ENCODE results near the gene EGF.
"Not testable (repeated sequence)": the region's sequence is repeated elsewhere in the genome, so short reads cannot be mapped to it uniquely, and the experiment has no call there.

The EGF gene

DNA sequence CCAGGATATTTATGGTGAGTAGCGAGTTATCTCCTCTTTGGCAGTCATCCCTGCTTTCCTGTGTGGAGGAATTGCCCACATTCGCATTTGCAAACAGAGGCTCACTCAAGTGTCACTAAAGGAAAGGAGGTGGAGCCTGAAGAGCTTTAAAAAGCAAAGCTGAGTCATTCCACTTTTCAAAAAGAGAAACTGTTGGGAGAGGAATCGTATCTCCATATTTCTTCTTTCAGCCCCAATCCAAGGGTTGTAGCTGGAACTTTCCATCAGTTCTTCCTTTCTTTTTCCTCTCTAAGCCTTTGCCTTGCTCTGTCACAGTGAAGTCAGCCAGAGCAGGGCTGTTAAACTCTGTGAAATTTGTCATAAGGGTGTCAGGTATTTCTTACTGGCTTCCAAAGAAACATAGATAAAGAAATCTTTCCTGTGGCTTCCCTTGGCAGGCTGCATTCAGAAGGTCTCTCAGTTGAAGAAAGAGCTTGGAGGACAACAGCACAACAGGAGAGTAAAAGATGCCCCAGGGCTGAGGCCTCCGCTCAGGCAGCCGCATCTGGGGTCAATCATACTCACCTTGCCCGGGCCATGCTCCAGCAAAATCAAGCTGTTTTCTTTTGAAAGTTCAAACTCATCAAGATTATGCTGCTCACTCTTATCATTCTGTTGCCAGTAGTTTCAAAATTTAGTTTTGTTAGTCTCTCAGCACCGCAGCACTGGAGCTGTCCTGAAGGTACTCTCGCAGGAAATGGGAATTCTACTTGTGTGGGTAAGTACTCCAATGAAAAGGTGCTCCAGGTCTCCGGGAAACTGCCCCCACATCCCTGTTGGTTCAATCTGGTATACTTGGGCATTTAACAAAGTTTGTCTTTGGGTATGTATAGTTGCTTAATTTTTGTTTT is at the start of gene EGF:
Gene EGF, plus strand, starts transcription at position 178 of the 890 bp plus-strand sequence. Its CDS starts 453 bp downstream, at position 631.
- DNase-seq: no peak

DNA sequence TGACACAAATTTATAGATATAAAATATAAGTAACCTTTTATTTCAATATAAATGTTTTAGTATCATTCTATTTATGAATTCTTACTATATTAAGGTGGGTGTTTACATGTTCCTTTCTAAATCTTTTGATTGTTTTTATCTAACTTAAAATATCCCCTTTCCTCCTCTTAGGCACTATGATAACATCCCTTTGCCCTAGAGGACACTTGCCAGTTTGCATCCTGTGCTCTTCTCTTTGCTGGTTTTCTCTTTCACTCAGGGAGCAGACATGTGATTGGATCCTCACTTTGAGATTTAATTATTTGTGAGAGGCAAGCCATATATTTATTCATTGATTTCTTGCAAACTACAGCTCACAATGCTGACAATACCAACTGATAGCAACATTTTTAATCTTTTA is 48.5 kb upstream of the EGF start:
- peak in 1 of 2 experiments; percentile 13 for DNase-seq

DNA sequence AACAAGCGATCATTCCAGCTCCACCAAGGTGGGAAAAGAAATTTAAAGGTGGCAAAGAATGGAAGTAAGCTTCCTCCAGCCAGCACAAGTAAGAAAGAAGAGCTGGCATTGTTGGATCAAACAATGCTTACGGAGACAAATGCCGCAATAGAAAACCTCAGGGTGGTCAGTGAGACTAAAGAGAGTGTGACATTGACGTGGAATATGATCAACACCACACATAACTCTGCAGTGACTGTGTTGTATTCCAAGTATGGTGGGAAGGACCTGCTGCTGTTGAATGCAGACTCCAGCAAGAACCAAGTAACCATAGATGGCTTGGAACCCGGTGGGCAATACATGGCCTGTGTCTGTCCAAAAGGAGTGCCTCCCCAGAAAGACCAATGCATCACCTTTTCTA is 42.6 kb upstream of the EGF start:
- no peak for DNase-seq

- DNase-seq: no peak
These were observed 40.6 kb upstream of the EGF start for GRCh38 chr4:109872065-109872464.

DNA sequence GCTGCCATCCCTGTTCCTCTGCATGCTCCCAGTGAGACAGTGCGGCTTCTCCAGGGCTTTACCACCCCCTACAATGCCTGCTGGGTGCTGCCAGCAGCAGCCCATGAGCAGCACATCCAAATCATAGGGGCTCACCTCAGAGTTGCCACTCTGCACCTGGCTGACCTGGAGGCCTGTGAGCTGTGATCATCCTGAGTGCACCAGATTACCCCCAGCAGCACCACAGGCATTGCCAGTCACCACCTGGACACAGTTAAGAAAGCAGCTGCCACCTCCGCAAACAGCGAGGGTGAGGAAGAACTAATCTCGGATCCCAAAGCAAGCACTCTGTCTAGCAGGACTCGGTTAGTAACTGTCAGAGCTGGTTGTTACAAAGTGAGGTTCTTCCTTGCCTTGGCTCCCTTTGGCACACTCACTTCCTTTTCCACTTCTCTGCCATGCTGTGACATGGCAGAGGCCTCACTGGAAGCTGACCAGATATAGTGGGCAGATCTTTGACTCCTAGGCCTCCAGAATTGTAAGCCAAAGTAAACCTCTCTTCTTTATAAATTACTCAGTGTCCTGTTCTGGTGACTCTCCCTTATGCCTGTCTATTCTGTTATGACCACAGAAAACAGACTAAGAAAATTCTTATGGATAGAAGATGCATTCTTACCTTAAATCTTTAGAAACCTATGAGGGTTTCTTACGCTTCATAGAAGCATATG is 39.6 kb upstream of the EGF start:
- no peak for DNase-seq

GRCh38 chr4:109873791-109874514 is 38.7 kb upstream of the EGF start:
- no peak for DNase-seq

GRCh38 chr4:109875106-109875505 is 37.6 kb upstream of the EGF start:
- DNase-seq: no peak

DNA sequence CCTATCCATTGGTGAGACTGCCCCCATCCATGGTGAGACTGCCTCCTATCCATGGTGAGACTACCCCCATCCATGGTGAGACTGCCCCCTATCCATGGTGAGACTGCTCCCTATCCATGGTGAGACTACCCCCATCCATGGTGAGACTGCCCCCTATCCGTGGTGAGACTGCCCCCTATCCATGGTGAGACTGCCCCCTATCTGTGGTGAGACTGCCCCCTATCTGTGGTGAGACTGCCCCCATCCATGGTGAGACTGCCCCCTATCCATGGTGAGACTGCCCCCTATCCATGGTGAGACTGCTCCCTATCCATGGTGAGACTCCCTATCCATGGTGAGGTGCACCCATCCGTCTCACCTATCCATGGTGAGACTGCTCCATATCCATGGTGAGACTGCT is 37.1 kb upstream of the EGF start:
- not testable (repeated sequence) for DNase-seq

DNA sequence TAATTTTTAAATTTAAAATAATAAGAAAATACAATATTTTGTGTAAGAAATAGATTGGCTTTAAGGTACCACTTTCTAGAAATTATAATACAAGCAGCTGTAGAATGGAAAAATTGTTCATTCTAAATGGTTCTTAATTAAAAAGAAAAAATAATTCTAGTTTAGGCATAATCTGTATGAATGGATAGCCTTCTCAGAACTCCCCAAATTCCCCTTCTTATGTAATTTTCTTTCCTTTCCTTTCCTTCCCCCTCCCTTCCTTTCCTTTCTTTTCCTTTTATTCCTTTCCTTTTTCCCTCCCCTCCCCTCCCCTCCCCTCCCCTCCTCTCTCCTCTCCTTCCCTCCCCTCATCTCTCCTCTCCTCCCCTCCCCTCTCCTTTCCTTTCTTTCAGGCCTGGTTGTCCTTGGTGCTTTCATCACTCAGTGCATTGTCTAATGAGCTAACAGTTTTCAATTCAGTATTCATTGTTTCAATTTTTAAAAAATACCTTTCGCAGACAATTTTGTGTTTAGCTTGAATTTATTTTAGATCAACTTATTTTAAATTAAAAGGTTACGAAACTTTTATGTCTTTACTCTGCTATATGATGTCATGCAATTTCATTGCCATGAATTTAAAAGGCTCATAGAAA is 35.9 kb upstream of the EGF start:
- no peak for DNase-seq

DNA sequence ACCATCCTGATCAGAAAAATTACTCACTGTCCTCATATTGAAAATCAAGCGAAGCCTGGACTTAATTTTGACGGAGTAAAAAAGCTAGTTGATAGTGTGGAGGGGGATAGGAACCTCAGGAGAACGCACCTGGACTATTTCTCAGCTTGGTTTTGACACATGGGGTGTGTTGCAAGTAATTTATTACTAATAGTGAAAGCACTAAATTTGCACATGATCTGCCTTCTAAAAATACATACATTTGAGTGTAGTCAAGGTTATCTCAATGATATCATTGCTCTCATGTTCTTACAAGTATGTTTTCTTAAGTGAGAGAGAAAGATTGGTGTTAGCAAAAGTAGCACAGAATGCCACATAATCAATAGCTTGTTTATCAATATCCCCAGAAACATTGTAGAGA is 35.3 kb upstream of the EGF start:
- DNase-seq: no peak

GRCh38 chr4:109878355-109878754 is 34.3 kb upstream of the EGF start:
- no peak for DNase-seq

GRCh38 chr4:109879081-109879480 is 33.6 kb upstream of the EGF start:
- no peak for DNase-seq

DNA sequence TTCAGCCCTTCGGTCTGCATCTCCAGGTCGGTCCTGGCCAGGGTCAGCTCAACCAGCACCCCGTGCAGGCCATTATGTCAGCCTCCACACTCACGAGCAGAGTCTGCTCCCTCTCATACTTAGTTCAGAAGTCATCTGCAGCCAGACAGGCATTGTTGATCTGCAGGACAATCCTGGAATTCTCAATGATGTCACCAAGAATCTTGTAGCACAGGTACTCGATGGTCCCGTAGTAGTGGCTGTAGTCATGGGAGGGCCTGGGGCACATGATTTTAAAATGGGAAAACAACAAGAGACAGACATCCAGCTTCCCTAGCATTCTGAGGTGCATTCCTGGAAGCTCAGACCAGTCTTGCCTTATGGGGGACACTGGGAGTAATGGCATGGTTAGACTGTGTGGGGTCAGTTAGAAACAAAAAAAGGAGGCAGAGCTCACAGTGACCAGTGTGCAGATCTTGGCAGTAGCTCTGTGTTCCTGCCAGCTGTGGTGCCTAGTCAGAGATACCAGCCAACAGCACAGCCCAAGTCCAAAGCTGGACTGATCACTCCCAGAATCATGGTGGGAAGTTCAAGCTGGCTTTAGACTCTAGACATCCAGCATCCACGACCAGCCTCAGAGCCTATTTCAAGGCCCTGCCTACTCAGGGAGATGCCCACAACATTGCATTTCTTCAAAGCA is 32.9 kb upstream of the EGF start:
- DNase-seq: no peak

GRCh38 chr4:109886303-109886702 is 26.4 kb upstream of the EGF start:
- no peak for DNase-seq

DNA sequence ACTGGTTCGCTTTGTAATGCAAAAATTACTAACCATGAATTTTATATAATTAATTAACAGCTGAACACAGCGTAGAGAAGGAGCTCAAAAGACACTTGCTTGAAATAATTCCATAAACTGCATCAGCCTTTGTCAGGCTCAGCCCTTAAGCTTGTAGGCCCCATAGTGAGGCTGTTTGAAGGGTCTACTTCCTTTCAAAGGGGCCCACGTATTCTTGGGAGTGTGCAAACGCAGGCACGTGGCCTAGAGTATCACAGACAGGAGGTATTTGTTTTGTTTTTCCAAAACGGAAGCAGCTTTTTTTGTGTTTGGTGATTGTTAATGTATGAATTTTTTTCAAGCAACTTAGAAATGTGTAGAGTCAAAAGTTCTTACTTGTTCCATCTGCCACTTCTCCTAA is 25.6 kb upstream of the EGF start:
- DNase-seq: no peak

GRCh38 chr4:109890076-109890475 is 22.6 kb upstream of the EGF start:
- no peak for DNase-seq

GRCh38 chr4:109902559-109903251 is 10.0 kb upstream of the EGF start:
- no peak for DNase-seq

DNA sequence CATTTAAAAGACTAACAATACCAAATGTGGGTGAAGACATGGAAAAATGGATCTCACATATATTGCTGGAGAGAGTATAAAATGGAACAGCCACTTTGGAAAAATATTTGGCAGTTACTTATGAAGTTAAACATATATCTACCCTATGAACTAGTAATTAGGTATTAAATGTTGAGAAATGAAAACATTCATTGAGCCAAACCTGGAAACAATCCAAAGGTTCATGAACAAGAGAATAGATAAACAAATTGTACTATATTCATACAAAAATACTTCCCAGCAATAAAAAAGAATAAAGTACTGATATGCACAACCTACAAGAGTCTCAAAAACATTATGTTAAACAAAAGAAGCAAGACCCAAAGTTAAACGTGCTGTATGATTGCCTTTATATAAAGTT is 4.0 kb upstream of the EGF start:
- no peak for DNase-seq

DNA sequence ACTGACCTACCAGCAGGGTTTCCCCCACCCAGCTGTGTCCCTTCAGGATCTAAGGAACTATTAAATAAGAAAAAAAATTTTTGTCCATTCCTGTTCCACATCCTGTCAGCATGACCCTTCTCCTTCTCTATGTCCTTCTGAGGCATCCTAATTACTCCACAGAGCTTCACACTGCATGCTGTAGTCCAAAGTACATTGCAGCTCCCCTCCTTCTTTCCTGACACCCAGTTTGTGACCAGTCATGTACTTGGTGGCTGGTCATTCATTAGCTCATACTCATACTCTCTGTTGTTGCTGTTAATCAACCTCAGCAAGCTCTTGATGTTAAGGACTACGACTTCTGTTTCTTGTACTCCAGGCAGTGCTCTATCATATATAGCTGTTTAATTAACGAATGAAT is 2.4 kb upstream of the EGF start:
- no peak for DNase-seq

DNA sequence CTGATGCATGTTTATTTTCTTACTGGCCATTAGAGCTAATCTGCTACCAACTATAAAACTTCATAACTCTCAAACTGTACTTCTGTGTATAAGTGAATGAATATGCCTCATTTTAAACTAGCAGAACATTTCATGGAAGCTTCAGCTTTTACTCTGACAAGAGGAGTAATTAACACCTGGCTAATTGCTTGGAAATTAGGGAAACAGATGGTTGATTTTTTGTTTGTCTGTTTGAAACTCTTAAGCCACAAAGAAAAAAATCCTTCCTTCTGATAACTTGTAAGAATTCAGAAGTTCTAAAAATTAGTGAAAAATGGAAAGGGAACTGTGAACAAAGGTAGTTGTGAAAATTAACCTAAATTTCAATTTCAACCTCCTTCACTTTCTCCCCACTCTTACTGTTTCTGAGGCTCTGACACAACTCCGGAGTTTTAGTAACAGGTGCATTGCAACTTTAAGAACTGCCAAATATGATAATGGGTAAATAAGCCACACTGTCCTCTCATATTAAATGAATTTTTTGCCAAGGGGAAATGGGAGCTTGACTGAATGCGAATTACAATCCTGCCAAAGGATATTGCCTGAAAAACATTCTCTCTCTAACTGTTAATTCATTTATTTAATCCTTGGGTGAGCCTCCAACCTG is 1.0 kb downstream of the EGF start:
- DNase-seq: no peak

DNA sequence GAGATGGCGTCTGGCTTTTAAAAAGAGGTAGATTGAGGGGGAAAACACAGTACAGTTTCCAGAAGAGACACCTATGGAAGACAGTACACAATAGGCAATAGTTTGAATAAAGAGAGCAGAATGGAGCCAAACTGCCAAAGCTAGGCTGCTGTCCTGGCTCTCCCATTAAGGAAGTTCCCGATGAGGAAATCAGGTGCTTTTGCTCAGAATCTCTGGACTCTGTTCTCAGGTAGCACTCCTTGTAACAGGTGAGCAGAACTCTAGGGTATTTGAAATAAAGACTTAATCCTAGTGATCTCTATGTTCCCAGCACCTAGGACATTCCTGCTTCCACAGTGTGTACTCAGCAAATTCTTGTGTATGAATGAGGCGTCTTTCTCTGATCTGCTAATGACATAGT is 1.6 kb downstream of the EGF start:
- no peak for DNase-seq
